NCI-H2107 (cell line): ENCODE results near the gene FGD2.

ENCODE experiments used
- DNase-seq: peaks from one replicate; lab custom pipeline; 2025; lab: John Stamatoyannopoulos, UW

The FGD2 gene

GRCh38 chr6:37018198-37019064, 13.0 kb downstream of the FGD2 start:
- peak; percentile 53 for DNase-seq

- no peak for DNase-seq
Observed at GRCh38 chr6:37019065-37019450, 13.6 kb downstream of the FGD2 start.

DNA sequence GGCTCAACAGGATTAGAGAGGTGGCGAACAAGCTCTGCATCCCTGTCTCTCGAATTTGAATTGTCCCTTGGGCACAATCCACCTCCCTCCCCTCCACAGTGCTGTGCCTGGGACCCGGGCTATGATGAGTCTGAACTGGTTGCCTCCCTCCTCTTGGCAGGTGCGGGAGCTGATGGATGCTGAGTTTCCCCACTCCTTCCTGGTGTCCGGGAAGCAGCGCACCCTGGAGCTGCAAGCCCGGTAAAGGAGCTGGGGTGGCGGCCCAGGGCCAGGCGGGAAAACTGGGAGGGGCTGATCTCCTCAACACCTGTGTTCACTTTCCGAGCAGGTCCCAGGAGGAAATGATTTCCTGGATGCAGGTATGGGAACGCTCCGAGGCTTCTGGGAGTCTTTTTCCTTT, 14.9 kb downstream of the FGD2 start:
- no peak for DNase-seq

DNA sequence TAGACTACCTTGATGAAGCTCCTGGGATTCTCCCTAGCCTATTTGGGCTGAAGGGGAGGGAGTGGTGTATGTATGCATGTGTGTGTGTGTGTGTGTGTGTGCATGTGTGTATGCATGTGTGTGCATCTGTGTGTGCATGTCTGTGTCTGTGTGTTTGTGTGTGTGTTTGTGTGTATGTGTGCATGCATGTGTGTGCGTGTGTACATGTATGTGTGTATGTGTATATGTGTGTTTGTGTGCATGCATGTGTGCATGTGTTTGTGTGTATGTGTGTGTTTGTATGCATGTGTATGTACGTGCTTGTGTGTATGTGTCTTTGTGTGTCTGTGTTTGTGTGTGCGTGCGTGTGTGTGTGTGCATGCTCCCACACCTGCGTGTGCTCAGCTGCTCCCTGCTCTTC, 15.4 kb downstream of the FGD2 start:
- no peak for DNase-seq

DNA sequence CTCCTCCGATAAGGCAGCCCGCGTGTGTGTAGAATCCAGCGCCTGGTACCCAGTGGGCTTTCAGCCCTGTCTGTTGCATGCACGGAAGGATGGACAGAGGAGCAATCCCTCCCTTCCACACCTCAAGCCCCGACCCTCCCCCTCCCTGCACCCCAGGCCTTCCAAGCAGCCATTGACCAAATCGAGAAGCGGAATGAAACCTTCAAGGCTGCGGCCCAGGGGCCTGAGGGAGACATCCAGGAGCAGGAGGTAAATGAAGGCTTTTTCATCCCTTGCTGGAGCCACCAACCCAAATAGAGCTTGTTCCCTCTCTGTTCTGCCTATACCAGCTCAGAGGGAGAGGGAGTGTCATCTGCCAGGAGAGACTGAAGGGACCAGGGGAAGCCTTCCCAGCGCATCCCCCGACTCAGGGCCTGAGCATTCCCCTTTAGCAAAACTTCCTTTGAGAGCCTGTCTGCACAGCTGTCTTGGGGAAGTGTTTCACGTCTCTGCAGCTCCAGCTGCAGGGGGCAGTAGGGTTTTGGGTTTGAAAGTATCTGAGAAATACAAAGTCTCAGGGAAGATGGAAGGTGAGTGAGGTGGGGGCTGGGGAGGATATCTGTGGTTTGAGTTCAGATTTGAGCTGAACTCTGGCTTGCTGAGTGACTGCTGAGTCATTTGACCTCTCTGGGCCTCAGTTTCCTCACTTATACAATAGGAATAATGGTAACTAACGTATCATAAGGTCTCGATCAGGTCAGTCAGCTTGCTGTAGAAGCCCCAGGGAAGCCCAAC, 16.1 kb downstream of the FGD2 start:
- no peak for DNase-seq

- no peak for DNase-seq
Observed at GRCh38 chr6:37022135-37022863, 16.8 kb downstream of the FGD2 start.

- DNase-seq = no peak
Observed at GRCh38 chr6:37024656-37025337, 19.3 kb downstream of the FGD2 start.

GRCh38 chr6:37025621-37026466, 20.4 kb downstream of the FGD2 start:
- DNase-seq = no peak

DNA sequence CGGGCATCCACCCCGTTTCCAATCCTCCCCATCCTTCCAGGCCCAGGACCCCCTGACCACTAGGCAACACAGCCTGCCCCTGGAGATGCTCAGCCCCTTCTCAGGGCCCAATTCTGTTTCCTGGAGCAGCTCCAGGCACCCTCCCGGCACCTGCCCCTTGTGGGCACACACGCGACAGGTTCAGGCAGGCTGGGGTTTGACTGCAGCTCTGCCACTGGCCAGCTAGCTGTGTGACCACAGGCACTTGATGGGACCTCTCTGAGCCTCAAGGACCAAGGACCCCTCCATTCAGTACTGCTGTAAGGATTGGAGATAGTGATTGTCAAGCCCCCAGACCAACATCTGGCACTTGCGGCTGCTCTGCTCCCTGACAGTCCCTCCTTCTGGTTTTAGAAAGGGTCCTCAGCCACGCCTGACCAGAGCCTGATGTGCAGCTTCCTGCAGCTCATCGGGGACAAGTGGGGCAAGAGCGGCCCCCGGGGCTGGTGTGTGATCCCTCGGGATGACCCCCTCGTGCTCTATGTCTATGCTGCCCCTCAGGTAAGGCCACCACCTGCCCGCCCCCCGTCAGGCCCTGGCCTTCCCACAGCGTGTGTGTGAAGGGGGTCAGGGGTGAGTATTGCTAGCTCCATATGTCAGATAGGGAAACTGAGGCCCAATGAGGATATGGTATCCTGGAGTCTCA, 21.7 kb downstream of the FGD2 start:
- DNase-seq = no peak

DNA sequence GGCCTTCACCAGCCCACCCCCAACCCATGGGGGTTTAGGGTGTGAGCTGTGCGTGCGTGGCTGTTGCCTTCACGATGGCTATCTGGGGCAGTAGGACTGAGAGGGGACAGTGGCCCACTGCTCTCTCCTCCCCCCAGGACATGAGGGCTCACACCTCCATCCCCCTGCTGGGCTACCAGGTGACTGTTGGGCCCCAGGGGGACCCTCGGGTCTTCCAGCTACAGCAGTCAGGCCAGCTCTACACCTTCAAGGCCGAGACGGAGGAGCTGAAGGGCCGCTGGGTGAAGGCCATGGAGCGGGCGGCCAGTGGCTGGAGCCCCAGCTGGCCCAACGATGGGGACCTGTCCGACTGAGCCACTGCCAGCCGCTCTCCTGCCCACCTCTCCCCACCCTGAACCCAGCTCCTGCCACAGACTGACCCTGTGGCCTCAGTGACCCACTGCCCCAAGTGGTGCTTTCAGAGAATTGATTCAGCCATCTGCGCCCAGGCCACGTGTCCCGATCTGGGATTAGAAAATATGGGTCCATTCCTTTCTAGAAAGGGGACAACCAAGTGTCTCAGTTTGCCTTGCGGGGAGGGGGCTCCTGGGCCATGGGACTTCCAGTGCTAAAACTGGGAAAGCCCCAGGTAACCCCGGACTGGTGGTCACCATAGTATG, 22.5 kb downstream of the FGD2 start:
- no peak for DNase-seq

GRCh38 chr6:37029249-37029971, 24.0 kb downstream of the FGD2 start:
- no peak for DNase-seq

- DNase-seq = no peak
Observed at GRCh38 chr6:37030599-37030998, 25.1 kb downstream of the FGD2 start.

DNA sequence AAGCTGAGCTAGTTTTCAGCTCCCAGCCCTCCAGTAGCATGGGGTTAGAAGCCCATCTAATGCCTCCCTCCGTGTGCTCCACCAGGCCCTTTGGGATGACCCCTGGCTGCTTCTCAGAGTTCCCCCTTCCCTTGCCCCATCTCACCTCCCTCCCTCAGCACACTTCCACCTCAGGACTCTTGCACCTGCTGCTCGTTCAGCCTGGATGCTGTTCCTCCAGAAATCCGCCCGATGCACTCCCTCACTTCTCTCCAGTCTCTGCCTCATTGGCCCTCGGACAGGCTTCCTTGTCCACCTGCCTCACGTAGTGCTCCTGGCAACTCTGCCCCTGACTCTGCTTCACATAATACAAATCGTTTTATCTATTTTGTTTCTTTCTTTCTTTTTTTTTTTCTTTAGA, 26.8 kb downstream of the FGD2 start:
- DNase-seq = no peak

DNA sequence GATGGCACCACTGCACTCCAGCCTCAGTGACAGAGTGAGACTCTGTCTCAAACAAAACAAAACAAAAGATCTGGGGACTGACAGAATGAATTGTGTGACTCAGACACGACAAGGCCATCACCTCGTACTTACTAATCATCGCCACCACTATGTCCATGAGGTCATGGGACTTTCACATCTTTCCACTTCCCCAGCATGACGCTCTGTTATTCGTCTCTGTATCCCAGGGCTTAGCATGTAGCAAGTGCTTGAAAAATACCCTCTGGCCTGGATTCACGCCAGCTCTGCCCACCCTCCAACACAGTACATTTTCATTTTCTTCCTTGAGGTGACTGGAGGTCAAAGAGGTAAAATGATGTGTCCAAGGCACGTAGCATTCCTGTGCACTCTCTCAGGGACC, 27.8 kb downstream of the FGD2 start:
- no peak for DNase-seq

DNA sequence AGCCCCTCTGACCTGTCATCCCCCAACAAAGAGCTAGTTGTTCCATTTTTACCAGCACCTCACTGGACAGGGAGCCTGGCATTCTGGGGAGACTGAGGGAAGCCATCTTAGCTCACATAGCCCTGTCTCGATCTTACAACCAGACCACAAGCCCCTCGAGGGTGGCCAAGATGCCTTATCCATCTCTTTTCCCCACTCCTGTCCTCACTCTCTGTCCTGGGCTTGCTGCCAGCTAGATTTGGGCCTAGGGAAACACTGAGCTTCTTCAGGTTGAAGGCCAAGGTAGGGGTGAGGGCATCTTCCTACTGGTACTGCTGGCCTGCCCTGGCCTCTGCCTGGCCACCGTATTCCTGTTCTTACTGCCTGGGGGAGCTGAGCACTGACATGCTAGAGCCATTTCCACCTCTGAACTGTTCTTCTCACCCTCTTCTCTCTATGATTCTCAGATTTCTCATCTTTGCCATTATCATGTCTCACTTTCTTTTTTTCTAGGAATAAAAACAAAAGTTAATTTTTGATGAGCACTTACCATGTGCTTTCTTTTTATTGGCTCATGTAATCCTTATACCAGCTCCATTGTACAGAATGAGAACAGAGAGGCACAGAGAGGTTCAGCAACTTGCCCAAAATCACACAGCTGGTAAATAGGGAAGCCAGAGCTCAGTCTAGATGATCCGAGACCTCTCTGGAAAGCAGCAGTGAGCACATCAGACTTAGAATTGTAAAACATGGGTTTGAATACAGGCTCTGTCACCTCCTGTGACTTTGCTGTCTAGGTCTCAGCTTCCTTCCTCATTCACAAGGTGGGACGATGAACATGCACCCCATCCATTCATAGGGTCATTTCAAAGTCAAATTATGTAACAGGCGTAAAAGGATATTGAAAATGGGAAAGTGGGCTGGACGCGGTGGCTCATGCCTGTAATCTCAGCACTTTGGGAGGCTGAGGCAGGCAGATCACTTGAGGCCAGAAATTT, 28.7 kb downstream of the FGD2 start:
- no peak for DNase-seq

DNA sequence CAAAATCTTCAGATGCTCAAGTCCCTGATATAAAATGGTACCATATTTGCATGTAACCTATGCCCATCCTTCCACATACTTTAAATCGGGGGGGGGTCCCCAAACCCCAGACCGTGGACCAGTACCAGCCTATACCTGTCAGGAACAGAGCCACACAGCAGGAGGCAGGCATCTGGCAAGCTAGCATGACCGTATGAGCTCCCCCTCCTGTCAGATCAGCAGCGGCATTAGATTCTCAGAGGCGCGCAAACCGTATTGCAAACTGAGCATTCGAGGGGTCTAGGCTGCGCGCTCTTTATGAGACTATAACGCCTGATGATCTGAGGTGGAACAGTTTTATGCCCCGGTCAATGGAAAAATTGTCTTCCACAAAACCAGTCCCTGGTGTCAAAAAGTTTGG, 30.7 kb downstream of the FGD2 start:
- no peak for DNase-seq

DNA sequence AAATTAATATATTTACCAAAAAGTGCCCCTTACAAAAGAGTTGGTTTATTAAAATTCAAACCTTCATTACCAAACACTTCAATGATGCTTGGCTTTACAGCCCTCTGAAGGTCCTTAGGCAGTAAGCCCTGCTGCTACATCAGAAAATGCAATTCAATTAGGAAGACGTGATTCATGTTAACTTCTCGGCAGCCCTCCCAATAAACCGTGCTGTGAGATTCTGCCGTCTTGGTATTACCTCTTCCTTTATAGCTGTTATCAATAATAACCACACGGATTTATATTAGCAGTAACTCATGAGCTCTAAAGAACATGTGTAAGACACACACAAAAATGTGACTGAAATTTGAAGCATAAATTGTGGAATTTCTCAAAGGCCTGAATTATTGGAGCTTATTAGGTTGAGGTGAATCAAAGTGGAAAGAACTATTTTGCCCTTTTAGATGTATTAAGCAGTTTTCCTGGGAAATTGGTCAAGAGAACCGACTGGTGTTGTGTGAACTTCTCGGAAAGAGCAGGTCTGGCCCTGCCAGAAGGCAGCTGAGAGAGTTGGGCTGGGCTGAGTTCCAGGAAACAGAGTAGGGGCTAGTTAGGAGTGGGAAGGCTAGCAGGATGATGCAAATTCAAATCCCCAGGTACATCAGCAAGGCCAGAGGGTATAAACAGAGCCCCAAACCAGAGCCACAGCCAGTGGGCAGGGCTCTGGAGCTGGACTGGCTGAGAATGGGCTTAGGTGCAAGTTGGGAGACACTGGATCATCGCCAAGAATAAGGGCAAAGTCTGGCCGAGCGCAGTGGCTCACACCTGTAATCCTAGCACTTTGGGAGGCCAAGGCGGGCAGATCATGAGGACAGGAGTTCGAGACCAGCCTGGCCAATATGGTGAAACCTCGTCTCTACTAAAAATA, 33.1 kb downstream of the FGD2 start:
- no peak for DNase-seq
